Occipital lobe (tissue), 2 donors: Measurements from ENCODE around the gene RC3H1. TPM values are rescaled to one million over a fixed set of nuclear protein-coding genes. Genes with fewer than 3 reads are reported as not detected.
A peak's percentile ranks its signal among the peaks of the same experiment; 100 is the strongest.
"Not testable (repeated sequence)": the region's sequence is repeated elsewhere in the genome, so short reads cannot be mapped to it uniquely, and the experiment has no call there.

Source experiments
- DNase-seq: peaks from one replicate; lab custom pipeline; 2025; lab: John Stamatoyannopoulos, UW
- total RNA-seq: library from RNA; depleted of rRNA; stranded (reverse); fragments of >200 nt; gene quantifications from one replicate; pipeline ENCODE4 v1.2.3, GENCODE V29; 2014

The RC3H1 gene
- total RNA-seq, result 36.7 TPM

DNA sequence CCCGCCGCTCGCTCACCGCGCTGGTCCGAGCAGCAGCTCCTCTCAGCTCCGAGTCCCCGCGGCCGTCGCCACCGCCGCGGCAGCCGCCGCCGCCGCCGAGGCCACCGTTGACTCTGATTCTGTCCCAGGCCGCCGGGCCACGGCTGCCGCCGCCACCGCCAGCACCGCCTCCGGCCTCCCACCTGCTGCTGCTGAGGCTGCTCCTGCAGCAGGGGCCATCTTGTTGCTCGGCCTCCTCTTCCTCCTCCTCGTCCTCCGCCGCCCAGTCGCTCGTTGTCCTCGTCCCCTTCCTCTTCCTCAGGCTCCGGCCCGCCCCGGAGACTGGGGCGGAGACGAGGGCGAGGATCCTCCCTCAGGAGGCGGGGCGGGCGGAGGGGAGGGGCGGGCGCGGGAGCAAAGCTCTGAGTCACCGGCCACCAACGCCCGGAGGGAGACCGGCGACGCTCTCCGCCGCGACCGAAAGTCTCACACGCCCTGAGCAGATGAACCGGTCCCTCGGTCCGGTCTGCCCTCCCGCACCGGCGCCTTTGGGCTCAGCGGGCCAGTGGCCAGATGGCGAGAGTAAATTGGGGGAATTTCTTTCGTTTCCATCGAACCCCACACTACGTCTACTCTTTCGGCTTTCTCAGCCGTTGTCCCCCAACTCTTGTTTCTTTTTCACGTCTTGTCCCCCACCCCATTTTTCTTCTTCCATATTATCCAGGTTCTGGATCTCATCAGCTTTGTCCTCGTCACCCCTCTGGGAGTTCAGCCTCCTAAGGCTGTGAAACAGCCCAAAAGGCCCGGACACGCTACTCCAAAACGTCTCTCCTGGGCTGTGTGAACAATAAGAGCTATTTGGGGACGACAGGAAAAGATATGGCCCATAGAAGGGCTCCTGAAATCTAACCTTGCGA lies at the start of gene RC3H1:
Gene RC3H1 (minus strand): TSS at position 278 of the 896 bp plus-strand sequence. CDS start 29,372 bp downstream, outside the sequence.
- DNase-seq, result peak; percentile 92

DNA sequence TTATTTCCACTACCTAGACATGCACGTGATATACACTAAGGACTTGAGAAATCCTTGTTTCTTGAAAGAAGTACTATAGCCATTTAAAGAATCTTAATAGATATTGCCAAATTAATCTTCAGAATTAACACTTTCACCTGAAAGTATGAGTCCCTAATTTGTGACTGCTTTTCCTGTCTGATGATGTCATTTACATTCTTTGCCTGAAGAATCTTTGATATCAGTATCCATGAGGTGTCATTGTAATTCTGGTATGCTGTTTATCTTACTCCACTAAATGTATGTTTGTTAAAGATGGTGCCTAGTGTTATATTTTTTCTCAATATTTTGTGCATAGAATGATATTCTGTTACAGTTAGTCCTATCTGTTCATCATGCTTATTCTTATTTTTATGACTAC lies 48.5 kb upstream of the RC3H1 start:
- DNase-seq, result no peak

DNA sequence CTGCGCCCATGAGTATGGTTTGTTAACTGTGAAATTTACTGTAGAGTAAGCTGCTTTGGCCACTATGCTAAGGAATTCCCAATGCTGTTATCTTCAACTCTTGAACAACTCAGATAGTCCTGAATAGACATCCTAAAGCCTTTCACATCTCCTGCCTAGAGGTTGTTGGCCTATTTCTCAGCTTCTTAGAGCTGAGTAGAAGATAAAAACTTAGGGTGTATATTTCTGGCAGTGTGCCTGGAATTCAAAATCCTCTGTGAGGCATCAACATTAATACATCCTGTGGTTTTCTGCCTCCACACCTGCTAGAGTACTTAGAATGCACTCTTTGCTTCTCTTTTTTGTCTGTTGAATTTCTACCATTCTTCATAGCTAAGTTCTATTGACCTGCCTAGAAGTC lies 45.8 kb upstream of the RC3H1 start:
- no peak for DNase-seq

- no peak for DNase-seq
These were observed 37.9 kb upstream of the RC3H1 start for GRCh38 chr1:174060090-174060489.

DNA sequence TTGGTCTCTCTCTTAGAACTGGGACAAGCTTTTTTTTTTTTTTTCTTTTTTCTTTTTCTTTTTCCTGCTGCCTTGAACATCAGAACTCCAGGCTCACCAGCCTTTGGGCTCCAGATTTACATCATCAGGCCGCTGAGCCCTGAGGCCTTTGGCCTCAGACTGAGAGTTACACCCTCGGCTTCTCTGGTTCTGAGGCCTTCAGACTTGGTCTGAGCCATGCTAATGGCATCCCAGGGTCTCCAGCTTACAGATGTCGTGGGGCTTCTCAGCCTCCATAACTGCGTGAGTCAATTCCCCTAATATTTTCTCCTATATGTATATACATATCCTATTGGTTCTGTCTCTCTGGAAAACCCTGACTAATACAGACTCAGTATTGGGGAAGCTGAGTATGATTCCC lies 36.5 kb upstream of the RC3H1 start:
- no peak for DNase-seq

DNA sequence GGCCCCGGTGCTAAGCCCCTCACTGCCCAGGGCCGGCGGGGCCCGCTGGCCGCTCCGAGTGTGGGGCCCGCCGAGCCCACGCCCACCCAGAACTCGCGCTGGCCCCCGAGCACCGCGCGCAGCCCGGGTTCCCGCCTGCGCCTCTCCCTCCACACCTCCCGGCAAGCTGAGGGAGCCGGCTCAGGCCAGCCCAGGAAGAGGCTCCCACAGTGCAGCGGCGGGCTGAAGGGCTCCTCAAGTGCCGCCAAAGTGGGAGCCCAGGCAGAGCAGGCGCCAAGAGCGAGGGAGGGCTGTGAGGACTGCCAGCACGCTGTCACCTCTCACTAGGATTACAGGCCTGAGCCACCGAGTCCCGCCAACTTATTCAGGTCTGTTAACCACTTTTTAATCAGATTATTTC lies 34.5 kb upstream of the RC3H1 start:
- DNase-seq, result not testable (repeated sequence)

DNA sequence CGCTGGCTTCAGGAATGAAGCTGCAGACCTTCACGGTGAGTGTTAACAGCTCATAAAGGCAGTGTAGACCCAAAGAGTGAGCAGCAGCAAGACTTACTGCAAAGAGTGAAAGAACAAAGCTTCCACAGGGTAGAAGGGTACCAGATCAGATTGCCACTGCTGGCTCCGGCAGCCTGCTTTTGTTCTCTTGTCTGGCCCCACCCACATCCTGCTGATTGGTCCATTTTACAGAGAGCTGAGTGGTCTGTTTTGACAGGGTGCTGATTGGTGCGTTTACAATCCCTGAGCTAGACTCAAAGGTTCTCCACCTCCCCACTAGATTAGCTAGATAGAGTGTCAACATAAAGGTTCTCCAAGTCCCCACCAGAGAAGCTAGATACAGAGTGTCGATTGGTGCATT lies 33.6 kb upstream of the RC3H1 start:
- DNase-seq, result not testable (repeated sequence)

DNA sequence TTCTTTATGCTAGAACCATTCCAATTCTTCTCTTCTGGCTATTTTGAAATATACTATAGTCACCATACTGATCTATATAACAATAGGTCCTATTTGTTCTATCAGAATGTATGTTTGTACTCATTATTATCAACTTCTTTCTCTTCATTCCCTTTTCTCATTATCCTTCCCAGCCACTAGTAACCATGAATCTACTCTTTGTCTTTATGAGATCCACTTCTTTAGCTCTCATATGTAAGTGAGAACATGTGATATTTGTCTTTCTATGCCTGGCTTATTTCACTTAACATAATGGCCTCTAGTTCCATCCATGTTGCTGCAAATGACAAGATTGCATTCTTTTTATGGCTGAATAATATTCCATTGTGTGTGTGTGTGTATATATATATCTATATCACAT lies 31.7 kb upstream of the RC3H1 start:
- DNase-seq, result no peak

GRCh38 chr1:174052621-174053020 lies 30.5 kb upstream of the RC3H1 start:
- DNase-seq, result no peak

GRCh38 chr1:174051956-174052355 lies 29.8 kb upstream of the RC3H1 start:
- peak; percentile 54 for DNase-seq

DNA sequence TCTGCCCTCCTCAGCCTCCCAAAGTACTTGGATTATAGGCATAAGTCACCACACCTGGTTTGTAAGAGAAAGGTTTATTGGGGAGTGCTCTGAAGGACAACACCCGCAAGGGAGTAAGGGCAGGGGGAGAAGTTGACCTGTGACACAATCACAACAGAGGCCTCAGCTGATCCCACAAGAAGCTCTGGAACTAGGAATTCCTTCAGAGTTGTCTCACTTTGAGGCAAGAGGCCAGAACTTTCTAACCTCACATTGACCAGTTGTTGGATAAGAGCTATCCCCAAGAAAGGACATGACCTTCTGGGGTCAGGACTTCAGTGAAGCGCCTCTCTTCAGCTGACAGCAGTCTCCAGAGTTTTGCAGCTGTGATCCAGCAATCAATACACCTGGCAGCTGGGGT lies 27.4 kb upstream of the RC3H1 start:
- DNase-seq, result no peak

DNA sequence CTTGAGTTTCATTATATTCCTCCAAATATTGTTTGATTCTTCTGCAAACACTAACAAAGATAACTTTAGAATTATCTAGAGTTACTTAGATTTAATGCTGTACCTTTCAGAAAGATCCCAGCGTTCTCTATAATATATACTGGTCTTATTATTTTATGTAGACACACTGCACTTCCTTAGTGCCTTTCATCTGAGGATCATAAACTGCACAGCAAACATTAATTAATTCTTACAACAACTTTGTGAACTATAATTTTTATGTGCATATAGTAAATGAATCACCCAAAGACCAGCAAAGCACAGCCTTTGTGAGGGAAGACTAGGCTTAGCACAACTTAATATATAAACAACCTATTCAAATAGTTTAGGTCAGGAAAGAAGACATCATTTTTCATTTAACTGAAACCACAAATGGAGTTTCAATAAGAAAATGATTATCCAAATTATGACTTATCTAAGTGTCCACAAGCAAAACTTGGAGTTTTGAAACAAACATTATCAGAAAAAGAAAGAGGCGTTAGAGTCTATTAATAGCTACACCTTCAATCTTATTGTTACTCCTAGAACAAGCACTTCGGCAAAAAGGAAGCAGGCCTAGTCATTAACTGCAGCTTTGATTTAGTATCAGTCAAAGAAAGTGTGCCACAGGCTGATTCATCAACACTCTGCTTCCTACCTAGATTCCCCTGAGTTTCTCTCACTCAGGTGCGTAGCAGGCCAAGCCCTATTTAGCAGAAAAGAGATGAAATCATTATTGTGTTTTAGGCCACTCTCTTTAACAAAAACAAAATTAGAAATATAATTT lies 22.5 kb upstream of the RC3H1 start:
- DNase-seq, result no peak

- DNase-seq, result not testable (repeated sequence)
These were observed 20.4 kb upstream of the RC3H1 start for GRCh38 chr1:174042509-174042908.

- DNase-seq, result no peak
These were observed 19.2 kb upstream of the RC3H1 start for GRCh38 chr1:174041369-174041768.

GRCh38 chr1:174040387-174040786 lies 18.2 kb upstream of the RC3H1 start:
- no peak for DNase-seq

DNA sequence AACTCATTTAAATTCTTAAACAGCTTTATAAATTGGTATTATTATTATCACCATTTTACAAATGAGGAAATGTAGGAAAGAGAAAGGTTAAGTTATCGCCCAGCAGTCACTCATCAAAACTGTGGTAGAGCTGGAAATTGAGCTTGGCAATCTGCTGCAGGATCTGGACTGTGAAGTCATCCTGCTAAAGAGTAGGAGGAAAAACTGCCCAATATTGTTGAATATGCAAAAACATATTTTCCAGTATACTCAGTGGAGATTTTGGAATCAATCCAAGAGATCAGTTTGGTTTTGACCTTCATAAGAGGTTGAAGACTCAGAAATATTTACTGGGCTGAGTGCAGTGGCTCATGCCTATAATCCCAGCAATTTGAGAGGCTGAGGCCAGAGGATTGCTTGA lies 16.9 kb upstream of the RC3H1 start:
- DNase-seq, result no peak

- no peak for DNase-seq
These were observed 14.6 kb upstream of the RC3H1 start for GRCh38 chr1:174036798-174037197.

GRCh38 chr1:174036204-174036603 lies 14.0 kb upstream of the RC3H1 start:
- no peak for DNase-seq

DNA sequence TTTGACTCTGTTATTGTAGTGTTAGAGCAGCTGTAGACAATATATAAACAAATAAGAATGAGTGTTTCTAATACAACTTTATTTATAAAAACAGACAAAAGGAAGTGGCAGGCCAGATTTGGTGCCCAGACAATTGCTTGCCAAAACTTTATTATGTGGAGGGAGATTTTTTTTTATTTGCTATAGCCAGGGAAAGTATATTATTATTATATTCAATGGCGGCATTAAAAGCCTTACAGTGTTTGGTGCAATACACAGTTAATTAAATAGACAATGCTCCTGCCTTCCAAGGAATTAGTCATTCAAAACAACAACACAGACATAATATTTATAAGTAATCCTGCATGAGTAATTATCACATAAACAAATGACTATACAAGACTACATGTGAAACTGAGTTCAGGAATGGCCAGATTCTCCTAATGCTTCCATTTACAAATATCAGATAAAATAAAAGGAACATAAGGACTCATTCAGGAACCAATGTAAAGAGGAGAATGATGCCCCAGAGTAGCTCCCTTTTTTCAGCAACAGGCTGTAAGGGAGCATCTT lies 10.6 kb upstream of the RC3H1 start:
- DNase-seq, result no peak

DNA sequence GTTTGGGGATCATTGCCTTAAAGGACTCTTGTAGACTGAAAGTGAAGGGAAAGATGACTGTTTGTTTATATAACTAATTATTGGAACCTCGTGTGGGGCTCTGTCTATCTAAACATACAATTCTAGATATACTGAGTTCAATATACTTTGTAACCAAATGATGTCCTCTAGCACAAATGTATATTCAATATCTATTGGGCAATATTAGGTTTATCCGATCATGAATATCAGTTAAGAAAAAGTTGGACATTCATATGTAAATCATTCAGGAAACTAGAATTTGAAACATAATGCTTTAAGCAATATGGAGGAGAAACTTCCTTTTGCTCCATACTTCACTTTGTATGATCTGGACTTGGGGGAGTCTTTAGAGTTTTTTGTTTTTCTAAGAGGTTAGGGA lies 8.9 kb upstream of the RC3H1 start:
- DNase-seq, result no peak

GRCh38 chr1:174028495-174028894 lies 6.3 kb upstream of the RC3H1 start:
- no peak for DNase-seq

GRCh38 chr1:174023440-174023839 lies 1.3 kb upstream of the RC3H1 start:
- DNase-seq, result no peak

DNA sequence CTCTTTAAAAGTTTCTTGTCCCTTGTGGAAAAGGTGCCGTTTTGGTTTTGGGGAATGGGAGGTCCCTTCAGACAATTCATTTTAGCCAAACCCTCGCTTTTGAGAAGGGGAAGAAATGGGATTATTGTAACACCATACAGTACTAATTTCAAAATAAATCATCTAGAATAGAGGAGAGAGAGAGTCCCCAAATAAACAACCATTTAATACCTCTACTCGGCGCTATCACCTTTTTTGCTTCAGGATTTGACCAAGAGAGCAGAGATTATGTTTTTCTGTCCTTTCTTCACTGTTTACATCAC lies 770 bp upstream of the RC3H1 start:
- DNase-seq, result no peak
